Activated CD4-positive, alpha-beta T cell treated with anti-CD3 and anti-CD28 coated beads for 36 hours (primary cell): Measurements from ENCODE around the gene SPAG8. TPM values are rescaled to one million over a fixed set of nuclear protein-coding genes. Genes with fewer than 3 reads are reported as not detected.

Source experiments
- ATAC-seq: fragments of 200-7000 bp; cut with Tn5 transposase; one replicate; pipeline ENCODE4 v1.10.0; 2021; ENCODE audit warnings: mild to moderate bottlenecking, moderate library complexity
- CTCF ChIA-PET: fragments of 350-600 bp; sonication (Branson Sonifier 250); formaldehyde crosslinking; loops from one replicate; lab custom pipeline; 2021; ENCODE audit warnings: antibody characterized with exemption; lab: Charles Lee
- POLR2A ChIA-PET: fragments of 350-600 bp; sonication (Branson Sonifier 250); formaldehyde crosslinking; loops from one replicate; lab custom pipeline; 2021; ENCODE audit warnings: antibody characterized with exemption, inconsistent platforms; lab: Charles Lee
- DNase-seq: peaks from one replicate; pipeline ENCODE4 v3.0.0-alpha.2; 2020
- H3K27ac Mint-ChIP-seq: one replicate; pipeline ENCODE4 v1.8.0; 2021; ENCODE audit warnings: mixed read lengths
- H3K27me3 Mint-ChIP-seq: one replicate; pipeline ENCODE4 v1.8.0; 2021; ENCODE audit warnings: mixed read lengths
- H3K36me3 Mint-ChIP-seq: one replicate; pipeline ENCODE4 v1.8.0; 2021; ENCODE audit warnings: low read depth, mixed read lengths
- H3K4me1 Mint-ChIP-seq: one replicate; pipeline ENCODE4 v1.8.0; 2021; ENCODE audit warnings: mixed read lengths
- H3K4me3 Mint-ChIP-seq: one replicate; pipeline ENCODE4 v1.8.0; 2021; ENCODE audit warnings: mild to moderate bottlenecking, moderate library complexity, mixed read lengths
- H3K9me3 Mint-ChIP-seq: one replicate; pipeline ENCODE4 v1.8.0; 2021; ENCODE audit warnings: low read depth, mixed read lengths
- intact Hi-C, 2 experiments: fragments of 100-400 bp; cut with DNase I in 1 of 2; cut with micrococcal nuclease in 1 of 2; formaldehyde crosslinking; loops; one replicate each; pipeline versions ENCODE4 v1.14.2 to v1.15.1; 2022 to 2024; cut with DNase I, micrococcal nuclease
- total RNA-seq, 2 experiments: library from RNA; stranded (reverse); gene quantifications; one replicate each; pipeline ENCODE4 v1.2.3, GENCODE V29; 2021

SPAG8 gene
- total RNA-seq, 2 experiments from 2014 or later = 0.85 to 1.7 TPM

- intact Hi-C loops = loop anchor here in 1 of 2 experiments (5.0 kb wide), 1 partner anchor 40 kb away; no protein-coding TSS in a partner anchor
- Mint-ChIP-seq H3K9me3 (no peaks in the 10 kb centered on the region), H3K27me3 (no peaks in the 10 kb centered on the region), H3K4me1 (peaks cover 11% of the 10 kb centered on the region), H3K4me3 (no peak overlapping the region), H3K27ac (no peak overlapping the region), H3K36me3 (no peaks in the 10 kb centered on the region)
- ATAC-seq = no peak
- DNase-seq = no peak
- CTCF ChIA-PET = interaction anchor here (0.5 to 1.2 kb wide), 5 partner anchors 11 to 41 kb away, joined by 3 to 8 read pairs (median 4); no protein-coding TSS in a partner anchor
- POLR2A ChIA-PET = no interaction called here
Measured at GRCh38 chr9:35852267-35852815, 40.3 kb upstream of the SPAG8 start.

DNA sequence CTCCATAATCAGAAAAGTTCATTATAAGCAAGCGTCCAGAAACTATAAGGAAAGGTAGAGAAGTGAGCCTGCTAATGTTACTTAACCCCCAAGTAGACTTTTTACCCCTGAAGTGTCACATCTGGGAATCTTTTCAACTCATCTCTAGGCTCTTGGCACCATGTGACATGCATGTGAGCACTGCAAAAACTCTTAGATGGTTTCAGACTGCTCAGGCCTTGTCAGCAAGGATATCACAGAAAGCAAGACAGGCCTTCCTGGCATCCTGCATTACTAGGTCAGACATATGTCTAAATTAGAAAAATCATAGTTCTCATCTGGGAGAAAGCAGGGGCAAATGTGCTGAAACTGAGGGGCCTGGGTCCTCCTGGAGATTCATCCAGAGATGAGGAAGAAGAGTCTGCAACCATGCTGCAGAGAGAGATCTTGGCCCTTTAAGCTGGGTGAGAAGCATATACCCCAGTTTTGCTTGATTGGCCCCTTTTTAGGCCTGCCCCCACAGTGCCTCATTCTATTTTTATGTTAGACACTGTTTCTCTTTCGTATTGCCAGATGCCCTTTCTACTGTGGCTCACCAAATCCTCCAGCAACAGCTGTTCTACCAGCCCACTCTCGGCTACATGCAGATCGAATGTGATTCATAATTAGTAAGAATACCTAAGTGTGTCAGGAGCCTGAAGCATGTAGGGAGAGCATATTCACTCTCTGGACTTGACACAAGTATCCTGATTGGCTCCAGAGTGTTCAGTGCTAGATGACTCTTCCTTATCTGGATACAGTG is 35.9 kb upstream of the SPAG8 start:
- H3K4me3 Mint-ChIP-seq = no peak overlapping the region
- ATAC-seq (peak; percentile 96), DNase-seq (peak; percentile 73)
- no peaks in the 10 kb centered on the region for H3K27me3 Mint-ChIP-seq
- intact Hi-C loops = loop anchor here in 1 of 2 experiments (1.0 kb wide), 2 partner anchors 33 to 76 kb away; partner anchors contain the start of gene HINT2
- H3K36me3 Mint-ChIP-seq = no peaks in the 10 kb centered on the region
- ChIA-PET CTCF (interaction anchor here (0.7 to 0.8 kb wide), 3 partner anchors 55 to 574 kb away, joined by 3 read pairs; no protein-coding TSS in a partner anchor), POLR2A (interaction anchor here (0.8 kb wide), 1 partner anchor 19 kb away, joined by 3 read pairs; the partner anchor contains the start of gene TMEM8B)
- no peaks in the 10 kb centered on the region for H3K9me3 Mint-ChIP-seq
- peaks cover 28% of the 10 kb centered on the region for H3K4me1 Mint-ChIP-seq
- H3K27ac Mint-ChIP-seq = peak overlapping the region; percentile 24

DNA sequence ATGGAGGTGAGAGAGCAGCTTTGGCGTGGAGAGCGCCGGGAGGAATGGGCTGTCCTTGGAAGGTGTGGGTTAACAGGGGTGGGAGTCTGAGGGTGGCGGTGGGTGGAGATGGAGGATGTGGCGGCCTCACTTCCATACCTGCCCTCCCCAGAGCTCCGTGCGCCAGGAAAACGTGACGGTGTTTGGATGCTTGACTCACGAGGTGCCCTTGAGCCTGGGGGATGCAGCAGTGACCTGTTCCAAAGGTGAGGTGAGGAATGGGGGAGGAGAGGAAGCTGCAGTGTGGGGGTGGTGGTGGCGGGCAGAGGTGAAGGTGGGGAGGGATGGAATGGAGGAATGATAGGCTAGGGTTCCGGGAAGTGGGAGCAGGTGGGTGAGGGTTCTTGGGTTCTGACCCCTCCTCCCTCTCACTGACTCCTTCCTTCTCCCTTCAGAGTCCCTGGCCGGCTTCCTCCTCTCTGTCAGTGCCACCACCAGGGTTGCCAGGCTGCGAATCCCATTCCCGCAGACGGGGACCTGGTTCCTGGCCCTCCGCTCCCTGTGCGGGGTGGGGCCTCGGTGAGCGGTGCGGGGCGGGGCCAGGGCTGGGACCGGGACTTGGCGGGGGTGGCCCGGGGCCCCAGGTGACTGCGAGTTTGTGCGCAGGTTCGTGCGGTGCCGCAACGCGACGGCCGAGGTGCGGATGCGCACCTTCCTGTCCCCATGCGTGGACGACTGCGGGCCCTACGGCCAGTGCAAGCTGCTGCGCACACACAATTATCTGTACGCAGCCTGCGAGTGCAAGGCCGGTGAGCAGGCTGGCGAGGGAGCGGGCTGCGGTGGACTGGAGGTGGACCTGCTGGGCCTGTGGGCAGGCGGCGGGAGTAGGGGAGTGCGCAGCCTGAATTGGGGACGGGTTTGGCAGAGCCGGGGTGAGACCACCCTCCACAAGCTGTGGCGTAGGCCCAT is 34.0 kb upstream of the SPAG8 start:
- intact Hi-C loops = no loop called here
- ChIA-PET POLR2A (interaction anchor here (0.7 kb wide), 1 partner anchor 120 kb away, joined by 4 read pairs; no protein-coding TSS in a partner anchor), CTCF (interaction anchor here (0.7 to 1.3 kb wide), 5 partner anchors 14 to 317 kb away, joined by 3 to 4 read pairs (median 3); no protein-coding TSS in a partner anchor)
- H3K4me3 Mint-ChIP-seq = no peak overlapping the region
- no peak for ATAC-seq
- H3K27ac Mint-ChIP-seq = no peak overlapping the region
- H3K27me3 Mint-ChIP-seq = no peaks in the 10 kb centered on the region
- peak; percentile 12 for DNase-seq
- no peaks in the 10 kb centered on the region for H3K9me3 Mint-ChIP-seq
- H3K4me1 Mint-ChIP-seq = peaks cover 28% of the 10 kb centered on the region
- no peaks in the 10 kb centered on the region for H3K36me3 Mint-ChIP-seq

DNA sequence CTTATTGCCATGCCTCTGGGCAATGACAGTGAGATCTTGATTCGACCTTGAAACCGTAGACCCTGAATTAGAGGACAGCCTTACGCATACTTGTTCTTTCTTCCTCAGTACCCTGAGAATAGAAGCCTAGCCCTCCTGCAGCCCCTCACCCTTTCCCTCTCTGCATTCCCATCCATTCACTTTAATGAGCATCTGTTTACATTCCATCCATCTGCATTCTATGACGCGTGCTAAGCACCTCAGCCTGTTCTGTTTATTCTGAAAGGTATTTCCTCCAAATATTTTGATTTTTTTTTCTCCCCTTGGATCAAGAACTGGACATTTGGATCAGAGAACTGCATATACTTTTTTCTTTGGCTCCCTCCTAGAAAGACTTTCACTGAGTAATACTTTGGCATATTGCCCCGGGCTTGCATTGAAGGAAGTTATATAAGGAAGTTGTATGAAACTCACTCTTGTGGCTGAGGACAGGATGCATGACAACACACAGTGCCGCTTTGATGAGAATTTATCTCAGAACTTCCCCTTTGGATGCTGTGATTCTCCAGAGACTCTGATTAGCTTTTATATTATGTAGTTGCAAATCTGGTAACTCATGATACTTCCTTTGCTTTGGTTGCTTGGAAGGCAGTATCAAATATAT is 32.7 kb upstream of the SPAG8 start:
- Mint-ChIP-seq H3K4me1 (peaks cover 28% of the 10 kb centered on the region), H3K9me3 (no peaks in the 10 kb centered on the region), H3K27me3 (no peaks in the 10 kb centered on the region), H3K27ac (no peak overlapping the region), H3K36me3 (no peaks in the 10 kb centered on the region), H3K4me3 (no peak overlapping the region)
- peak; percentile 28 for DNase-seq
- ATAC-seq = peak; percentile 17
- ChIA-PET POLR2A (no interaction called here), CTCF (interaction anchor here (0.5 to 1.3 kb wide), 5 partner anchors 13 to 316 kb away, joined by 3 to 4 read pairs (median 3); no protein-coding TSS in a partner anchor)
- intact Hi-C loops = no loop called here

DNA sequence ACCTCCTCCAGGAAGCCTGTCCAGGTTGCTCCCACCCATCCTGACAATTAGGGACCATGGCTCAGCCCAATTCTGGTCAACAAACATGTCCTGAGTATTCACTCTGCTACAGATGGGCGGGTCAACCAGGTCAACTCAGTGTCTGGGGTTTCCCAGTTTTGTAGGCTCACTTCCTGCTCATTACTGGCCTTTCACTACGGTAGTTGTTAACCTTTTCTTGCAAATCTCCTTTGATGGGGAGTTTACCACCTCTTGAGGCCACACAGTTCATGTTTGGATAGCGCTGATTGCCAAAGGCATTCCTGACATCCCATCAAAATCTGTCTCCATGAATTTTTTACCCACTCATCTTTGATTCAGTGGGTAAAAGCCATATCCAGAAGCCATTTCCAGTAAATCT is 30.7 kb upstream of the SPAG8 start:
- Mint-ChIP-seq H3K27me3 (no peaks in the 10 kb centered on the region), H3K4me3 (no peak overlapping the region), H3K36me3 (no peaks in the 10 kb centered on the region), H3K9me3 (no peaks in the 10 kb centered on the region), H3K4me1 (peaks cover 22% of the 10 kb centered on the region), H3K27ac (no peak overlapping the region)
- POLR2A ChIA-PET = no interaction called here
- CTCF ChIA-PET = interaction anchor here (0.8 to 2.3 kb wide), 3 partner anchors 16 to 146 kb away, joined by 4 to 7 read pairs (median 4); no protein-coding TSS in a partner anchor
- DNase-seq (no peak), ATAC-seq (no peak)
- intact Hi-C loops = no loop called here

GRCh38 chr9:35842020-35842745 is 30.1 kb upstream of the SPAG8 start:
- peaks cover 16% of the 10 kb centered on the region for H3K4me1 Mint-ChIP-seq
- CTCF ChIA-PET = interaction anchor here (0.7 to 2.3 kb wide), 4 partner anchors 16 to 146 kb away, joined by 4 to 7 read pairs (median 4); no protein-coding TSS in a partner anchor
- no peak for DNase-seq
- intact Hi-C loops = no loop called here
- H3K36me3 Mint-ChIP-seq = no peaks in the 10 kb centered on the region
- H3K27ac Mint-ChIP-seq = no peak overlapping the region
- H3K9me3 Mint-ChIP-seq = no peaks in the 10 kb centered on the region
- no peaks in the 10 kb centered on the region for H3K27me3 Mint-ChIP-seq
- POLR2A ChIA-PET = no interaction called here
- H3K4me3 Mint-ChIP-seq = no peak overlapping the region
- no peak for ATAC-seq

DNA sequence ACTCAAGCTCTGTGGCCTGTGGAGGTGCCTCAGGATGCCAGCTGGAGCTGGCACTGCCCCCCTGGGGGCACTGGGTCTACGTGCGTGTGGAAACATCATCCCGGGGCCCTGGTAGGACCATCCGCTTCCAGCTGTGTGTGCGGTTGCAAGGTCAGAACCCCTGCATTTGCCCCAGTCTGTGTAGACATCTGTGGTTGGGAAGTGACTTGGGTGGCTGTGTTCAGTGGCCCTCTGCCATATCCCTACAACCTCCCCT is 29.5 kb upstream of the SPAG8 start:
- H3K36me3 Mint-ChIP-seq = no peaks in the 10 kb centered on the region
- intact Hi-C loops = no loop called here
- ATAC-seq (no peak), DNase-seq (no peak)
- H3K9me3 Mint-ChIP-seq = no peaks in the 10 kb centered on the region
- no peak overlapping the region for H3K27ac Mint-ChIP-seq
- CTCF ChIA-PET = interaction anchor here (0.7 to 2.3 kb wide), 3 partner anchors 15 to 95 kb away, joined by 4 to 7 read pairs (median 4); no protein-coding TSS in a partner anchor
- H3K27me3 Mint-ChIP-seq = no peaks in the 10 kb centered on the region
- peaks cover 16% of the 10 kb centered on the region for H3K4me1 Mint-ChIP-seq
- POLR2A ChIA-PET = no interaction called here
- no peak overlapping the region for H3K4me3 Mint-ChIP-seq

DNA sequence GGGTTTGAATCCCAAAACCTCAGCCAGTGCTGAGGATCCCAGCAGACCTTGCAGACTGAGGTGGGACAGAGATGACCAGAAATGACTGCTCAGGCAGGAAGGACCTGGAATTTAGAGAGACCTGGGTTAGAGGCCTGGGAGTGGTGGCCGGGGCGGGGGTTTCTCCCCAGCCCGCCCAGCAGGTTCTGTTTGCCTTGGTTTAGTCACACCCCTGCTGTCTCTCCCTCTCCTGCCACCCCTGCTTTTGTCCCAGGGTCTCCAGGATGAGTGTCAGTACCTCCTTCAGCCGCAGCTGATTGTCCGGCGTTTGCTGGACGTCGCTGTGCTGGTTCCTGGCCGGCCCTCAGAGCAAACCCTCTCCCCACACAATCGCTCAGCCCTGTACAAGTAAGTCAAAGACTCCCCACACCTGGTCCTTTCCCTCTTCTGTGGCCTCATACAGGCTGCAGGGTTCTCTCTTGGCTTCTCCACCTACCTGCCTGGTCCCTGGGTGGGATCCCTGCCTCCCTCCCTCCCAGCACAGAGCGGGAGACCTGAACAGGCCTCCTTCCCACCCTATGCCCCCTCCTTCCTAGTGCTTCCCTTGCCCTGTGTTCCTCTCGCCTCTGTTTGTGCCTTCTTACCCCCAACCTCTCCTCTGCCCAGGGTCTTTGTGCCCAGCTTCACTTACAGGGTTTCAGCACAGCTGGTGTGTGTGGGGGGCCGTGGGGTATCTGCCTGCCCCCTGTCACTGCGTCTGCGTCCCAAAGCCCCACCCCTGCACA is 29.0 kb upstream of the SPAG8 start:
- Mint-ChIP-seq H3K27ac (no peak overlapping the region), H3K4me3 (no peak overlapping the region), H3K4me1 (peaks cover 16% of the 10 kb centered on the region), H3K36me3 (no peaks in the 10 kb centered on the region), H3K9me3 (no peaks in the 10 kb centered on the region), H3K27me3 (no peaks in the 10 kb centered on the region)
- no peak for ATAC-seq
- DNase-seq = no peak
- intact Hi-C loops = no loop called here
- CTCF ChIA-PET = interaction anchor here (0.7 to 2.3 kb wide), 3 partner anchors 15 to 95 kb away, joined by 4 to 7 read pairs (median 4); no protein-coding TSS in a partner anchor
- POLR2A ChIA-PET = no interaction called here

DNA sequence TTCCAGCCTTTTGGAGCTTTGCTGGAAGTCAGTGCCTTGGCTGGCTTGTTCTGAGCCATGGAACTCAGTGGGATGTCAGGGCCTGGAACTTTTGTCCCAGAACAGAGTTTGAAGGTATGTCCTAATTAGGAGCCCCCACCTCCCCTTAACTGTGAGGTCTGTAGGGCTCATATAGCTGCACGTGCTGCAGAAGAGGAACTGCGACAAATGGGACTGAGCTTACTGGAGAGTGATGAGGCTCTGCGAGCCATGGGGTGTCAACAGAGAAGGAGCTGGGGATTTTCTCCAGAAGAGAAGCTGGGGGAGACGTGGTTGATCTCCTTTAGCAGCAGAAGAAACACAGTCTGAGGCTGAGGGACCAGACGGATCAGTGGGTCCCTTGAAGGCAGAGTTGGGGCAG is 27.9 kb upstream of the SPAG8 start:
- ATAC-seq = no peak
- Mint-ChIP-seq H3K27me3 (no peaks in the 10 kb centered on the region), H3K4me1 (peaks cover 6% of the 10 kb centered on the region), H3K9me3 (no peaks in the 10 kb centered on the region), H3K27ac (no peak overlapping the region), H3K36me3 (no peaks in the 10 kb centered on the region), H3K4me3 (no peak overlapping the region)
- intact Hi-C loops = no loop called here
- CTCF ChIA-PET = interaction anchor here (0.6 kb wide), 1 partner anchor 48 kb away, joined by 3 read pairs; no protein-coding TSS in a partner anchor
- POLR2A ChIA-PET = no interaction called here
- no peak for DNase-seq
